Glutamatergic neuron (in vitro differentiated cells): Measurements from ENCODE around the gene SAMD5. TPM values are rescaled to one million over a fixed set of nuclear protein-coding genes. Genes with fewer than 3 reads are reported as not detected.

Source experiments
- DNase-seq: peaks from one replicate; pipeline ENCODE4 v3.0.0; 2022
- H3K27ac Mint-ChIP-seq: one replicate; pipeline ENCODE4 v1.8.0; 2020; ENCODE audit warnings: mild to moderate bottlenecking, mixed read lengths, inconsistent platforms; ENCODE audit not compliant: unreplicated experiment
- H3K27me3 Mint-ChIP-seq: one replicate; pipeline ENCODE4 v1.8.0; 2020; ENCODE audit warnings: mild to moderate bottlenecking, moderate library complexity, mixed read lengths, inconsistent platforms; ENCODE audit not compliant: unreplicated experiment
- H3K36me3 Mint-ChIP-seq: one replicate; pipeline ENCODE4 v1.8.0; 2020; ENCODE audit warnings: mild to moderate bottlenecking, mixed read lengths, inconsistent platforms; ENCODE audit not compliant: unreplicated experiment
- H3K4me1 Mint-ChIP-seq: one replicate; pipeline ENCODE4 v1.8.0; 2020; ENCODE audit warnings: mild to moderate bottlenecking, low read depth, mixed read lengths, inconsistent platforms; ENCODE audit not compliant: unreplicated experiment
- H3K4me3 Mint-ChIP-seq: one replicate; pipeline ENCODE4 v1.8.0; 2020; ENCODE audit warnings: mild to moderate bottlenecking, mixed read lengths, inconsistent platforms; ENCODE audit not compliant: unreplicated experiment
- H3K9me3 Mint-ChIP-seq: one replicate; pipeline ENCODE4 v1.8.0; 2020; ENCODE audit warnings: mild to moderate bottlenecking, moderate library complexity, mixed read lengths, inconsistent platforms; ENCODE audit not compliant: unreplicated experiment
- total RNA-seq: library from RNA; stranded (reverse); fragmentation: NEBNext Ultra II Directional; extraction: Animal tissue kit (Norgen Biotek cat#: 25700); gene quantifications from one replicate; pipeline ENCODE4 v1.2.1, GENCODE V29; 2021; ENCODE audit not compliant: unreplicated experiment
- TF ChIP-seq, protein P1 (sequence below): fragments of 200-600 bp; sonication (generic); IDR thresholded peaks from one replicate; pipeline ENCODE4 v1.5.0; 2021; ENCODE audit not compliant: partially characterized antibody, unreplicated experiment

The SAMD5 gene
- total RNA-seq, 1 donor from 2014 or later = 1.6 TPM

DNA sequence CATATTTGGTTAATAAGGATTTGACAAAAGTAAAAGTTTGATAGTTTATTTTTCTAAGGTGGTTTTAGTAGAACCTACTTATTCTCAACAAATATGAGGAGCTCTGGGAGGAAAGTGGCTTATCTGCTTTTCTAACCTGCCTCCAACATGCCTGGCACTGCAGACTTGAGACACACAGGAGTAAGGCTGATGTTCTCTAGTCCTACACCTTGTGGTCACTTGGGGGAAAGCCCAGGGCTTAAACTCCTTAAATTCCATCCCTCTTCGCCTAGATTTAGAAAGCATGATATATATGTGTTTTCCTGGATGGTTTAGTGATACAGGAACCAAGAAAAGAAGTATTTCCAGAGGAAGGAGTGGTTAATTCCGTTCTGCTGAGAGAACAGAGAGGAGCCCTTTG lies 39.9 kb upstream of the SAMD5 start:
- no peak for DNase-seq

DNA sequence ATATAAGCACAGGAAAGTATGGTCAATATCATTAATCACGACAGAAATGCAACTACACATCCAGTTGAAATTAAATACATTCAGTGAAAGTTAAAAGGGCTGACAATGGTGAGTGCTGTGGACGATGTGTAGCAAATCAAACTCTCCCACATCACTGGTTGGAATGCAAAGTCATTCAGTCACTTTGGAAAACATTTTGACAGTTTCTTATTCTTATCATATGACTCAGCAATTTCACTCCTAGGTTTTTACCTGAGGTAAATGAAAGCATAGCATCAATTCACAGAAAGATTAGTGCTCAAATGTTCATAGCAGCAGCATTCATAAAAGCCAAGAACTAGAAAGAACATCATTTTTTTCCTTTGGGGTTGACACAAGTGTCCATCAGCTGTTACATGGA lies 28.6 kb upstream of the SAMD5 start:
- H3K27me3 Mint-ChIP-seq = peaks cover 2% of the 10 kb centered on the region
- H3K27ac Mint-ChIP-seq = no peak overlapping the region
- H3K36me3 Mint-ChIP-seq = no peaks in the 10 kb centered on the region
- no peaks in the 10 kb centered on the region for H3K4me1 Mint-ChIP-seq
- DNase-seq = no peak
- H3K4me3 Mint-ChIP-seq = no peak overlapping the region
- no peaks in the 10 kb centered on the region for H3K9me3 Mint-ChIP-seq
- TF ChIP-seq, protein P1, sequence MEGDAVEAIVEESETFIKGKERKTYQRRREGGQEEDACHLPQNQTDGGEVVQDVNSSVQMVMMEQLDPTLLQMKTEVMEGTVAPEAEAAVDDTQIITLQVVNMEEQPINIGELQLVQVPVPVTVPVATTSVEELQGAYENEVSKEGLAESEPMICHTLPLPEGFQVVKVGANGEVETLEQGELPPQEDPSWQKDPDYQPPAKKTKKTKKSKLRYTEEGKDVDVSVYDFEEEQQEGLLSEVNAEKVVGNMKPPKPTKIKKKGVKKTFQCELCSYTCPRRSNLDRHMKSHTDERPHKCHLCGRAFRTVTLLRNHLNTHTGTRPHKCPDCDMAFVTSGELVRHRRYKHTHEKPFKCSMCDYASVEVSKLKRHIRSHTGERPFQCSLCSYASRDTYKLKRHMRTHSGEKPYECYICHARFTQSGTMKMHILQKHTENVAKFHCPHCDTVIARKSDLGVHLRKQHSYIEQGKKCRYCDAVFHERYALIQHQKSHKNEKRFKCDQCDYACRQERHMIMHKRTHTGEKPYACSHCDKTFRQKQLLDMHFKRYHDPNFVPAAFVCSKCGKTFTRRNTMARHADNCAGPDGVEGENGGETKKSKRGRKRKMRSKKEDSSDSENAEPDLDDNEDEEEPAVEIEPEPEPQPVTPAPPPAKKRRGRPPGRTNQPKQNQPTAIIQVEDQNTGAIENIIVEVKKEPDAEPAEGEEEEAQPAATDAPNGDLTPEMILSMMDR = no peak

More for the DNA sequence above, 39.9 kb upstream of the SAMD5 start:
- TF ChIP-seq, protein P1 = no peak
- no peaks in the 10 kb centered on the region for H3K9me3 Mint-ChIP-seq
- no peaks in the 10 kb centered on the region for H3K27me3 Mint-ChIP-seq
- H3K27ac Mint-ChIP-seq = no peak overlapping the region
- H3K4me3 Mint-ChIP-seq = no peak overlapping the region
- no peaks in the 10 kb centered on the region for H3K36me3 Mint-ChIP-seq
- H3K4me1 Mint-ChIP-seq = no peaks in the 10 kb centered on the region

DNA sequence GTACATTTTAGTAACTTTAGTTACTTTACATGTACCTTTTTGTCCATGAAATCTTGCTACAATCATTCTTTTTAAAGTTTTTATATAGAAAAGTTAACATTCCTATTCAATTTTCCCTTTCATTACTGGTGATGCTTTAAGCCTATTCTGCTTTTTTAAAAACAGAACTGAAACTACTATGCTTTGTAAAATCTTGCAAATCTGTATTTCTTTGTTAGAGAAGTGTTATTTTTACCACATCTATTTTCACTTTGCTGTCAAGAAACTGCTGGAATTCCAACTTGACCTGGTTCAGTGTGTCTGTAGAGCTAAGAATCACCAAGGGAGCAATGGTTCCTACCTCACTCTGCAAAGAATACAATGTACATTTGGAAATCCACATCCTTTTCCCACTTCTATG lies 21.8 kb upstream of the SAMD5 start:
- TF ChIP-seq, protein P1 = no peak
- Mint-ChIP-seq H3K4me3 (no peak overlapping the region), H3K4me1 (no peaks in the 10 kb centered on the region), H3K9me3 (no peaks in the 10 kb centered on the region), H3K27ac (no peak overlapping the region), H3K27me3 (peaks cover 1% of the 10 kb centered on the region), H3K36me3 (no peaks in the 10 kb centered on the region)
- DNase-seq = no peak

DNA sequence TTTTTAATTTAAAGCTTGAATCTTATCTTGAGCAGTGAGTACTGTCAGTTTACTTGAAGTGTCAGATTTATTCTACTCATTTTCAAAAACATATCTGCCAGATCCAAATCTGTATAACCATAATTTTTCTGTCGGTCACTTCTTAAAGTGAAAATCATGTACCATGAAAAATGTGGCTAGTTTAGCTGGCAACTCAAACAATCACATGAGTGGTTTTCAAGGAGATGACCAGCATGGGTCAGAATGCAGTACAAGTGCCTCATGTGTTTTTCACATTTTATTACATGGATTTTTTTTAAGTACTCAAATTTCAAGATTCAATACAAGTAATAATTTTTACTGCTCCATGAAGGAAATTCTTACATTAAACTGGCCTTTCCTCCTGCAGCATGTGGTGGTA lies 11.0 kb upstream of the SAMD5 start:
- Mint-ChIP-seq H3K4me1 (no peaks in the 10 kb centered on the region), H3K27me3 (no peaks in the 10 kb centered on the region), H3K9me3 (peaks cover 1% of the 10 kb centered on the region), H3K27ac (no peak overlapping the region), H3K36me3 (no peaks in the 10 kb centered on the region), H3K4me3 (no peak overlapping the region)
- DNase-seq = no peak
- TF ChIP-seq, protein P1 = no peak

DNA sequence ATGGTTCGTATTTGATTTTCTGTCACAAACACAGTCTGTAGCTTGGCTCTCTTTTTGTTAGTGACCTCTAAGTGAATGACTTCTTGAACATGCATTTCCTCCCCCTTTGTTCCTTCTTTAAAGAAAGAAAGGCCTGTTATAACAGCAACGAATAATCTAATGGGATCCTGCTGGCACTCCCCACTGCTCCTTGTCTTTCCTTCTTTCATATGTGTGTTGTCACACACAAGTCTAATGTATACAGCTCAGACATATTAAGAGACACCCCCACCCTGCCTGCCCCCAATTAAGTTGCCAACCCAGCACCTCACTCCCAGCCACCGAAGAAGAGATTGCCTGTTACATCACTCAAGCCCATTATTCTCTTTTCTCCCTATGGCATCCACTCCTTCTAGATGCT lies 4.9 kb upstream of the SAMD5 start:
- H3K27ac Mint-ChIP-seq = no peak overlapping the region
- peaks cover 5% of the 10 kb centered on the region for H3K4me1 Mint-ChIP-seq
- no peak overlapping the region for H3K4me3 Mint-ChIP-seq
- no peak for DNase-seq
- H3K36me3 Mint-ChIP-seq = no peaks in the 10 kb centered on the region
- TF ChIP-seq, protein P1 = no peak
- H3K9me3 Mint-ChIP-seq = peaks cover 10% of the 10 kb centered on the region
- peaks cover 9% of the 10 kb centered on the region for H3K27me3 Mint-ChIP-seq
